PC-3 (cell line): Measurements from ENCODE around the gene C4orf46. TPM values are rescaled to one million over a fixed set of nuclear protein-coding genes. Genes with fewer than 3 reads are reported as not detected.
A peak's percentile ranks its signal among the peaks of the same experiment; 100 is the strongest.

Experiments used
- ATAC-seq: fragments of 200-7000 bp; cut with Tn5 transposase; 2 replicates; pipeline ENCODE4 v1.9.1; 2020; ENCODE audit warnings: mild to moderate bottlenecking, moderate library complexity
- BruUV-seq: library from RNA; stranded (reverse); fragments of 400-500 nt; replicated peaks from 2 replicates; lab custom pipeline; 2021; lab: Mats Ljungman, UMichigan
- CTCF ChIA-PET: fragments of 300-600 bp; sonication (Branson Sonifier 250); formaldehyde crosslinking; loops from one replicate; lab custom pipeline; 2022; ENCODE audit warnings: antibody characterized with exemption; lab: Charles Lee
- POLR2A ChIA-PET: fragments of 300-600 bp; sonication (Branson Sonifier 250); formaldehyde crosslinking; loops from one replicate; lab custom pipeline; 2022; ENCODE audit warnings: antibody characterized with exemption; ENCODE audit not compliant: unreplicated experiment; lab: Charles Lee
- DNase-seq: peaks from one replicate; pipeline ENCODE4 v3.0.0-alpha.2; 2015
- H2AFZ ChIP-seq: fragments of 300-600 bp; sonication (generic); 2 replicates; pipeline ENCODE4 v1.6.0; 2016; ENCODE audit warnings: antibody characterized with exemption, low read length
- H3F3A ChIP-seq: fragments of 300-600 bp; sonication (generic); one replicate; pipeline ENCODE4 v1.6.0; 2017; ENCODE audit warnings: antibody characterized with exemption, low read length, control low read depth, mild to moderate bottlenecking; ENCODE audit not compliant: unreplicated experiment
- H3K27ac ChIP-seq: fragments of 300-600 bp; sonication (generic); 2 replicates; pipeline ENCODE4 v1.5.1; 2016; ENCODE audit warnings: mild to moderate bottlenecking, low read length
- H3K27me3 ChIP-seq: fragments of 300-600 bp; sonication (generic); 2 replicates; pipeline ENCODE4 v1.6.1; 2016; ENCODE audit warnings: low read length, mixed read lengths
- H3K36me3 ChIP-seq: fragments of 300-600 bp; sonication (generic); 2 replicates; pipeline ENCODE4 v1.6.1; 2016; ENCODE audit warnings: low read depth, mixed run types, low read length, mixed read lengths
- H3K4me1 ChIP-seq: fragments of 300-600 bp; sonication (generic); 2 replicates; pipeline ENCODE4 v1.5.1; 2016; ENCODE audit warnings: low read length; ENCODE audit not compliant: insufficient read depth
- H3K4me2 ChIP-seq: fragments of 300-600 bp; sonication (generic); 2 replicates; pipeline ENCODE4 v1.6.0; 2016; ENCODE audit warnings: low read length
- H3K4me3 ChIP-seq: fragments of 300-600 bp; sonication (generic); 2 replicates; pipeline ENCODE4 v1.5.1; 2016; ENCODE audit warnings: mild to moderate bottlenecking, low read length, mixed read lengths
- H3K79me2 ChIP-seq: fragments of 300-600 bp; sonication (generic); 2 replicates; pipeline ENCODE4 v1.6.1; 2017; ENCODE audit warnings: low read length, mixed read lengths
- H3K9ac ChIP-seq: fragments of 300-600 bp; sonication (generic); 2 replicates; pipeline ENCODE4 v1.6.0; 2016; ENCODE audit warnings: mild to moderate bottlenecking, low read length
- H3K9me2 ChIP-seq: fragments of 300-600 bp; sonication (generic); replicated peaks from 2 replicates; pipeline ENCODE4 v1.6.1; 2016; ENCODE audit warnings: mixed run types, low read length, mixed read lengths
- H3K9me3 ChIP-seq: fragments of 300-600 bp; sonication (generic); 2 replicates; pipeline ENCODE4 v1.6.1; 2016; ENCODE audit warnings: low read length, mixed read lengths
- H4K20me1 ChIP-seq: fragments of 300-600 bp; sonication (generic); 2 replicates; pipeline ENCODE4 v1.6.1; 2016; ENCODE audit warnings: low read length, mixed read lengths
- CTCF ChIP-seq: fragments of 300-600 bp; sonication (generic); conservative IDR thresholded peaks from 2 replicates; pipeline ENCODE4 v1.5.1; 2017; ENCODE audit warnings: antibody characterized with exemption, low read depth, mild to moderate bottlenecking, low read length
- EZH2 ChIP-seq: fragments of 300-600 bp; sonication (generic); IDR thresholded peaks from one replicate; pipeline ENCODE4 v1.6.1; 2017; ENCODE audit warnings: antibody characterized with exemption, mild to moderate bottlenecking, low read length; ENCODE audit not compliant: unreplicated experiment
- EZH2phosphoT487 ChIP-seq: fragments of 300-600 bp; sonication (generic); IDR thresholded peaks from 2 replicates; pipeline ENCODE4 v1.6.1; 2018; ENCODE audit warnings: mild to moderate bottlenecking, antibody characterized with exemption, low read length, borderline replicate concordance
- intact Hi-C: fragments of 100-400 bp; cut with micrococcal nuclease; formaldehyde crosslinking; loops from 2 replicates; pipeline ENCODE4 v1.9.0; 2023
- total RNA-seq: library from RNA; depleted of rRNA; stranded (reverse); fragments of >200 nt; gene quantifications from 2 replicates; pipeline ENCODE4 v1.2.3, GENCODE V29; 2014

The C4orf46 gene
- total RNA-seq, 1 experiment from 2014 or later, result 10.9 TPM

GRCh38 chr4:158657291-158657690 is 14.4 kb downstream of the C4orf46 start:
- no TSS peak for BruUV-seq
- no peak for DNase-seq
- H3K27me3 ChIP-seq, result no peaks in the 10 kb centered on the region
- H3K9me3 ChIP-seq, result no peaks in the 10 kb centered on the region
- no peak overlapping the region for H3K4me2 ChIP-seq
- no peak overlapping the region for H3K9ac ChIP-seq
- H4K20me1 ChIP-seq, result no peaks in the 10 kb centered on the region
- no peaks in the 10 kb centered on the region for H3K36me3 ChIP-seq
- intact Hi-C loops, result no loop called here
- no peaks in the 10 kb centered on the region for H3K79me2 ChIP-seq
- H3K4me1 ChIP-seq, result no peaks in the 10 kb centered on the region
- H3K4me3 ChIP-seq, result no peak overlapping the region
- H3F3A ChIP-seq, result no peaks in the 10 kb centered on the region
- no peak for ATAC-seq
- TF ChIP-seq CTCF (no peak), EZH2phosphoT487 (no peak), EZH2 (no peak)
- H3K9me2 ChIP-seq, result no peaks in the 10 kb centered on the region
- CTCF ChIA-PET, result no interaction called here
- H2AFZ ChIP-seq, result no peak overlapping the region
- POLR2A ChIA-PET, result no interaction called here
- H3K27ac ChIP-seq, result no peak overlapping the region

DNA sequence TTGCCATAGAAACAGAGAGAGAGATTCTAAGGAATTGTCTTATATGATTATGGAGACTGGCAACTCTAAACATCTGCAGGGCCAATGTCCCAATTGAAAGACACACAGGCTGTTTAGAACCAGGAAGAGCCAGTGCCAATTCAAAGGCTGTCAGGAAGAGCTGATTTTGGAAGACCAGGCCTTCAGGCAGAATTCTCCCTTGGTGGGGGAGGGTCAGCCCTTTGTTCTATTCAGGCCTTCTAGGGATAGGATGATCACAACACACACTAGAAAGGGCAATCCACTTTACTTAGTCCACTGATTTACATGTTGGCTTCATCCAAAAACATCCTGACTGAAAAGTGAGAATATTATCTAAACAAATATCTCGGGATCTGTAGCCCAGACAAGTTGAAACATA is 15.2 kb downstream of the C4orf46 start:
- no peak for DNase-seq
- Histone ChIP-seq H3K4me2 (no peak overlapping the region), H3K9me2 (no peaks in the 10 kb centered on the region), H3K9ac (no peak overlapping the region), H3K4me3 (no peak overlapping the region), H2AFZ (no peak overlapping the region), H3K79me2 (no peaks in the 10 kb centered on the region), H3F3A (no peaks in the 10 kb centered on the region), H3K27ac (no peak overlapping the region), H3K9me3 (no peaks in the 10 kb centered on the region), H4K20me1 (no peaks in the 10 kb centered on the region), H3K4me1 (no peaks in the 10 kb centered on the region), H3K27me3 (no peaks in the 10 kb centered on the region), H3K36me3 (no peaks in the 10 kb centered on the region)
- POLR2A ChIA-PET, result no interaction called here
- CTCF ChIA-PET, result no interaction called here
- no TSS peak for BruUV-seq
- TF ChIP-seq EZH2 (no peak), EZH2phosphoT487 (no peak), CTCF (no peak)
- ATAC-seq, result no peak
- intact Hi-C loops, result no loop called here

- H3K4me2 ChIP-seq, result peak overlapping the region; percentile 18
Observed at GRCh38 chr4:158652920-158653319, 18.8 kb downstream of the C4orf46 start.

More at GRCh38 chr4:158652920-158653319, 18.8 kb downstream of the C4orf46 start:
- no peaks in the 10 kb centered on the region for H3K36me3 ChIP-seq
- no peaks in the 10 kb centered on the region for H3K9me3 ChIP-seq
- H3K9ac ChIP-seq, result no peak overlapping the region
- no peak for TF ChIP-seq EZH2phosphoT487
- no peak for TF ChIP-seq CTCF
- no peak for TF ChIP-seq EZH2
- H3K4me1 ChIP-seq, result no peaks in the 10 kb centered on the region
- ChIA-PET POLR2A (no interaction called here), CTCF (no interaction called here)
- intact Hi-C loops, result no loop called here
- H2AFZ ChIP-seq, result peak overlapping the region; percentile 39; the same call in 1 of the 2 replicates
- ATAC-seq (no peak), DNase-seq (no peak)
- no peaks in the 10 kb centered on the region for H3K9me2 ChIP-seq
- no peak overlapping the region for H3K4me3 ChIP-seq
- H3F3A ChIP-seq, result no peaks in the 10 kb centered on the region
- no peaks in the 10 kb centered on the region for H3K79me2 ChIP-seq
- no peak overlapping the region for H3K27ac ChIP-seq
- H3K27me3 ChIP-seq, result no peaks in the 10 kb centered on the region
- no TSS peak for BruUV-seq
- H4K20me1 ChIP-seq, result no peaks in the 10 kb centered on the region
